ENCODE results near the gene DYRK1B. TPM values are rescaled to one million over a fixed set of nuclear protein-coding genes. Genes with fewer than 3 reads are reported as not detected.

Gene DYRK1B
- total RNA-seq, 2 experiments from 2014 or later: 13.8 to 14.2 TPM

DNA sequence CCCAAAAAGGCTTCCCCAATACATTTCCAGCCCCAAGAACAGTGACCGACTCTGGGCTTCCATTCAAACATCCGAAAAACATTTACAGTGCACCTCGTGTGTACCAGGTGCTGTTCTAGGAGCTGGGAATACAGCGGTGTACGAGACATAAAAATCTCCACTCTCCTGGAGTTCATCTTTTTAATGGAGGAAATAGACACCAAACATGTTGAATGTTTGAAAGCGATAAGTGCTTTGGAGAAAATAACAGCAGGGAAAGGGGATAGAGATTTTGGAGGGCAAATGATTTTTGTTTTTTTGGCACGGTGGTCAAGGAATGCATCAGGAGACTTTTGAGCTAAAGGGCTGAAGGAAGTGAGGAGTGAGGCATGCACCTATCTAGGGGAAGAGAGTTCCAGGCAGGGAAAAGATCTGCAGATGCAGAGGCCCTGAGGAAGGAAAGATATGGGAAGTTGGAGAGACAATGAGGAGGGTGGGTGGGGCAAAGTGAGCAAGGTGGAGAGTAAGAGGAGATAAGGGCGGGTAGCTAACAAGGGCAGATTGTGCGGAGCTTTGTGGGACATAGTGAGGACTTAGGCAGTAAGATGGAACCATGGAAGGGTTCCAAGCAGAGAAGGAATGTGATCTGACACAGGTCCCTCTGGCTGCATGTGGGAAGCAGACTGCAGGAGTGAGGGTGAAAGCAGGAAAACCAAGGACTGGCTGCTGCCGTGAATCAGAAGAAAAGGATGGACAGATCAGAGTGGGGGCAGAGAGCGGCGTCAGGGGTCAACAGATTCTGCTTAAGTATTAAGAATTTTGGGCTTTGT lies 12.9 kb upstream of the DYRK1B start:
- Mint-ChIP-seq H3K4me3 (peak overlapping the region; percentile 88), H3K36me3 (ENCODE audit: low read depth) (peaks cover 3% of the 10 kb centered on the region), H3K9me3 (no peaks in the 10 kb centered on the region), H3K27me3 (peaks cover 3% of the 10 kb centered on the region), H3K4me1 (peaks cover 42% of the 10 kb centered on the region), H3K27ac (peak overlapping the region; percentile 87)
- DNase-seq: no peak
- POLR2A ChIA-PET: interaction anchor here (0.6 to 5.8 kb wide), 9 partner anchors 8 to 243 kb away, joined by 3 to 62 read pairs (median 5); partner anchors contain the start of genes DYRK1B and PSMC4
- CTCF ChIA-PET: interaction anchor here (0.5 to 7.6 kb wide), 7 partner anchors 13 to 884 kb away, joined by 3 to 114 read pairs (median 3); partner anchors contain the start of genes DYRK1B and PSMC4

DNA sequence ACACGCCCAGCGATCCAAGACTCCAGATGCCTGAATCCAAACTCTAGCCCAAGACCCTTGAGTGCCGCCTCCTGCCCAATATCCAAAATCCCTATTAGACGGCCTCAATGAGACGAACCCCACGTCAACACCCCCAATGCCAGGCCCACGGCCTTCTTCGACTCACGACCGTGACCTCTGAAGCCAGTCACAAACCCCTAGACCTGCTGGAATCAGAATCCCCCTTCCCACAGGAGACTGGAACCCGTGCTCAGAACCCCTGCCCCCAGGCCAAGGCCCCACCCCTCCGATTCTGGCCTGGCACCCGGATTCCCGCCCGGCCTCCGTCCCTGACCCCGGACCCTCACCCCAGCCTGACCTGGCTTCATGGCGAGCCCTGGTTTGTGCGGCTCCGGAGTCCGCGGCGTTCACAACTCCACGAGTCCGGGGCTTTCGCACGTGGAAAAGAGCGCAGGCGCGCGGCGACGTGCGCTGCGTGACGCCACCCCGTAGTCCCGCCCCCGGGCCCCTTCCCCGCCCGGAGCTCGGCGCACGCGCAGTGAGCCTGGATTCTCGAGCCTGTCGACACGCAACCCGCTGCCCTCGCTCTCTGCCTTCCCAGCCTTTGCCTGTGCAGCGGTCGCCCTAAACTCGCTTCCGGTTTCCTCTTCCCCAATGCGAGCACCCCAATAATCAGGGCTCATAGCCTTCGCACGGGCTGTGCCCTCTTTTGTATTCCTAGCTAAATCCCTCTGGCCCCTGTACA lies 12.1 kb upstream of the DYRK1B start, which contains the start of gene FBL:
Gene FBL (minus strand): TSS at position 447 of the 745 bp plus-strand sequence. CDS start 79 bp downstream, at position 368.
- Mint-ChIP-seq H3K36me3 (ENCODE audit: low read depth) (peaks cover 3% of the 10 kb centered on the region), H3K27me3 (no peaks in the 10 kb centered on the region)
- peak; percentile 98 for DNase-seq

DNA sequence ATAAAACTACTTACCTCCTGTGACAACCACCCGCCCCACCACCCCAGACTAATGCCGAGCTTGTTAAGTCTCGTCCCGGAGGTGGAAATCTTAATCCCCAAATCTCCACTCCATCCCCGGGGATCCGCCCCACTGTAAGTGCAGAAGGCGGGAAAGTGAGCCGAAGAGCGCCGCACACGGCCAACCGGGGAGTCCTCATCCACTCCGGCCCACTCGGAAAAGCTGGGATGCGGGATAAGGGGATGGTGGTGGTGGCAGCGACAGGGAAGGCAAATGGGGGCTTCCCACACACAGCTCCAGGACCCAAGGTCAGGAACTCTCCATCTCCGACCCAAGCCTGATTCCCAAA lies 11.6 kb upstream of the DYRK1B start:
- H3K4me3 Mint-ChIP-seq: peak overlapping the region; percentile 88
- CTCF ChIA-PET: interaction anchor here (0.8 to 7.6 kb wide), 10 partner anchors 12 to 291 kb away, joined by 4 to 114 read pairs (median 14); partner anchors contain the start of genes DYRK1B and PSMC4
- peaks cover 51% of the 10 kb centered on the region for H3K4me1 Mint-ChIP-seq
- no peak for DNase-seq
- no peaks in the 10 kb centered on the region for H3K27me3 Mint-ChIP-seq
- H3K36me3 Mint-ChIP-seq (ENCODE audit: low read depth): peaks cover 3% of the 10 kb centered on the region
- peak overlapping the region; percentile 87 for H3K27ac Mint-ChIP-seq
- H3K9me3 Mint-ChIP-seq: no peaks in the 10 kb centered on the region
- POLR2A ChIA-PET: interaction anchor here (0.7 to 5.8 kb wide), 11 partner anchors 12 to 410 kb away, joined by 3 to 62 read pairs (median 5); partner anchors contain the start of genes DYRK1B, PSMC4, RPS16 and ZNF546

More for the DNA sequence above, 12.1 kb upstream of the DYRK1B start, which contains the start of gene FBL:
- Mint-ChIP-seq H3K4me1 (peaks cover 50% of the 10 kb centered on the region), H3K9me3 (no peaks in the 10 kb centered on the region), H3K4me3 (peak within 1 kb of the TSS; percentile 88), H3K27ac (peak within 1 kb of the TSS; percentile 87)
- POLR2A ChIA-PET: interaction anchor here (0.6 to 5.8 kb wide), 15 partner anchors 9 to 454 kb away, joined by 3 to 62 read pairs (median 5); partner anchors contain the start of genes DYRK1B, PSMC4, RPS16 and ZNF546
- CTCF ChIA-PET: interaction anchor here (0.5 to 7.6 kb wide), 11 partner anchors 13 to 883 kb away, joined by 3 to 114 read pairs (median 5); partner anchors contain the start of genes DYRK1B and PSMC4

DNA sequence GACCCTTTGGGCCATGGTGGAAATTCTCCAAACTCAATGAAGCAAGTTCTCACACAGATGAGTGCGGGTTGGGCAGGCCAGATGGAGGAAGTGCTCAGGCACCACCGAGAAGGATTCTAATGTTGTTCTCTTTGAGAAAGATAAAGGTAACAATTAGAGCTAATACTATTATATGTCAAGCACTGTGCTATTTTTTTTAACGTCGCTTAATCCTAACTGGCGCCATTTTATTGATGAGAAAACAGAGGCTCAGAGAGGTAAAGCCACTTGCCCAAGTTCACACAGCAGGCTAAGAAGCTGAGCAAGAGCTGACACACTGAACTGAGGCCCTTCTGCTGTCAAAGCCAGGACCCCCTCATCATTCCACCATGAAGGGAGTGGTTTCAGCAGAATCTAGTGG lies 11.2 kb upstream of the DYRK1B start:
- no peak for DNase-seq
- Mint-ChIP-seq H3K4me3 (peak overlapping the region; percentile 88), H3K36me3 (ENCODE audit: low read depth) (peaks cover 3% of the 10 kb centered on the region), H3K9me3 (no peaks in the 10 kb centered on the region), H3K27ac (peak overlapping the region; percentile 87), H3K4me1 (peaks cover 51% of the 10 kb centered on the region), H3K27me3 (no peaks in the 10 kb centered on the region)
- ChIA-PET CTCF (interaction anchor here (0.8 to 7.6 kb wide), 13 partner anchors 9 to 299 kb away, joined by 4 to 114 read pairs (median 6); partner anchors contain the start of genes DYRK1B and PSMC4), POLR2A (interaction anchor here (0.7 to 5.8 kb wide), 10 partner anchors 12 to 409 kb away, joined by 3 to 62 read pairs (median 5); partner anchors contain the start of genes DYRK1B, PSMC4, RPS16 and ZNF546)

DNA sequence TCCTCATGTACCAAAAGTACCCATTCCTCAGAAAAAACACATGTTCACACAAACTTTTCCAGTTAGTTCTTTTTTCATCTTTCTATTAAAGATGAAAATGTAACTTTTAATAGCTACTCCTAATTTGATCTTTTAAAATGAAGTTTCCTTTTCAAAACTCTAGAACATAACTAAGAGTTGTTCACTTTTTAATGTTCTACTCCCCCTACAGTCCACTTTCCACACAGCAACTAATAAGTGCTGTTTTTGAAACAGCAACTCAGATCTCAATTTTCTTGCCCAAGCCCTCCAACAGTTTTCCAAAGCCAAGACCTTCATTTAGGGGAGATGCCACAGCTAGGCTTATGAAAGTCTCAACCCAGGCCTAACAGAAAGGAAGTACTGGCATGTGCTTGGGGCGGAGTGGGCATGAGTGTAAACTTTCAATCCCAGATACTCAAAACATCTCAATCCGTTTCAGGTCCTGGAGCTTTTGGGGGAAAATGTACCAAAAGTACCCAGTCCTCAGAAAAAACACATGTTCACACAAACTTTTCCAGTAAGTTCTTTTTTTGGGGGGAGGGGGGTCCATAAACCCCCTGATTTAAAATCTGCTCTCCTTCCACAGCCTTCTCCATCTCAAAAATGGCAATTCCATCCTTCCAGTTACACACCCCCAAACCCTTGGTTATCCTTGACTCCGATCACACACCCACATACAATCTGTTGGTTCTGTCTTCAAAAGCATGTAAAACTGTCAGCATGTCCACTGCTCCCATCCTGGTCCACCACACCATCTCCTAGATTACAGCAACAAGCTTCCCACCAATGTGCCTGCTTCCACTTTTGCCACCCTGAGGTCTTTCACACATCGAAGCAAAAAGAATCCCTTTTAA lies 10.2 kb upstream of the DYRK1B start:
- H3K9me3 Mint-ChIP-seq: no peaks in the 10 kb centered on the region
- H3K27me3 Mint-ChIP-seq: no peaks in the 10 kb centered on the region
- peaks cover 51% of the 10 kb centered on the region for H3K4me1 Mint-ChIP-seq
- H3K36me3 Mint-ChIP-seq (ENCODE audit: low read depth): peaks cover 10% of the 10 kb centered on the region
- DNase-seq: no peak
- ChIA-PET CTCF (interaction anchor here (0.6 to 7.6 kb wide), 33 partner anchors 8 to 946 kb away, joined by 3 to 114 read pairs (median 5); partner anchors contain the start of genes DYRK1B, PSMC4 and ZNF546), POLR2A (interaction anchor here (0.7 to 5.8 kb wide), 7 partner anchors 9 to 408 kb away, joined by 3 to 62 read pairs (median 5); partner anchors contain the start of genes DYRK1B, PSMC4 and RPS16)
- H3K4me3 Mint-ChIP-seq: peak overlapping the region; percentile 88
- peak overlapping the region; percentile 87 for H3K27ac Mint-ChIP-seq

DNA sequence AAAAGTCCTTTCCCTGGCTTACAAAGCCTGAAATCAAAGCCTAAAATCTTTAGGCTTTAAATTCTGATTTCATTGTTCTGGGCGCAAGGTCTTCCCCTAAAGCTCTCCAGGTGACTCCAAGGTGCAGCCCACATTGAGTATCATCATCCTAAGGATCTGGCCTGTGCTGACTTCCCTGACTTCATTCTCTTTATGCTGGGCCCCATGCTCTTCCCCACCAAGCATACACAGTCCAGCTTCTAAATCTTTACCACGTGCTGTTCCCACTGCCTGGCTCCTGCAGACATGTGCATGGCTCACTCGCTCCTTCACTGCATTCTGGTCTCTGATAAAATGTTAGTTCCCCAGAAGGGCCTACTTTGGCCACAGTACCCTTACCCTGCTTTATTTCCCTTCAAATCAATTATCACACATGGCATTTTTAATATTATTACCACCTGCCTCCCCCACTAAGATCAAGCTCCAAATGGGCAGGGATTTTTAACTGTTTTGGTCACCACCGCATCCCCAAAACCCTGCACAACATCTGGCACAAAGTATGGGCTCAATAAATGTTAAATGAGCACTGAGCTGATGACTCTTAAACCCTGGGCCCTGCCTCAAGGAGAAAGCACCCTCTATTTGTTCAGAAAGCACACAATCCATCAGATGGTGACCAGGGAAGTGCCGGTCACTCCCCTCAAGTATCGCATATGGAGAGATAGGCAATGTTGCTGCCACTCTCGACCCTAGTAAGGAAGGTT lies 8.9 kb upstream of the DYRK1B start:
- ChIA-PET POLR2A (interaction anchor here (0.6 to 5.8 kb wide), 9 partner anchors 7 to 444 kb away, joined by 3 to 62 read pairs (median 4); partner anchors contain the start of genes DYRK1B, PSMC4 and SUPT5H), CTCF (interaction anchor here (0.6 to 7.6 kb wide), 23 partner anchors 9 to 441 kb away, joined by 3 to 114 read pairs (median 5); partner anchors contain the start of genes DYRK1B and PSMC4)
- no peak for DNase-seq
- Mint-ChIP-seq H3K4me3 (peak overlapping the region; percentile 51), H3K27me3 (no peaks in the 10 kb centered on the region), H3K36me3 (ENCODE audit: low read depth) (peaks cover 19% of the 10 kb centered on the region), H3K4me1 (peaks cover 51% of the 10 kb centered on the region), H3K27ac (peak overlapping the region; percentile 80), H3K9me3 (no peaks in the 10 kb centered on the region)

DNA sequence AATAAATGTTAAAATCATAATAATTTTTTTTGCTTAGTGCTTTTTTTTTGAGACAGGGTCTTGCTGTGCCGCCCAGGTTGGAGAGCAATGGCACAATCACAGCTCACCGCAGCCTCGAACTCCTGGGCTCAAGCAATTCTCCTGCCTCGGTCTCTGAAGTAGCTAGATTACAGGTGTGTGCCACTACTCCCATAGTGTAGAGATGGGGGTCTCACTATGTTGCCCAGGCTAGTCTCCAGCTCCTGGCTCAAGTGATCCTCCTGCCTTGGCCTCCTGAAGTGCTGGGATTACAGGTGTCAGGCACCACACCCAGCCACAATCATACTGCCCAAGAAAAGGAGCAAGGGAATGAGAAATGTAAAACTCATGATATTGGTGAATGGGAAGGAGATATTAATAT lies 7.1 kb upstream of the DYRK1B start:
- Mint-ChIP-seq H3K27ac (no peak overlapping the region), H3K9me3 (no peaks in the 10 kb centered on the region), H3K4me3 (no peak overlapping the region), H3K36me3 (ENCODE audit: low read depth) (peaks cover 36% of the 10 kb centered on the region), H3K27me3 (no peaks in the 10 kb centered on the region), H3K4me1 (peaks cover 39% of the 10 kb centered on the region)
- ChIA-PET CTCF (interaction anchor here (1.3 to 7.6 kb wide), 4 partner anchors 41 to 129 kb away, joined by 3 to 114 read pairs (median 28); partner anchors contain the start of gene PSMC4), POLR2A (interaction anchor here (0.6 kb wide), 1 partner anchor 48 kb away, joined by 3 read pairs; no protein-coding TSS in a partner anchor)
- DNase-seq: no peak

DNA sequence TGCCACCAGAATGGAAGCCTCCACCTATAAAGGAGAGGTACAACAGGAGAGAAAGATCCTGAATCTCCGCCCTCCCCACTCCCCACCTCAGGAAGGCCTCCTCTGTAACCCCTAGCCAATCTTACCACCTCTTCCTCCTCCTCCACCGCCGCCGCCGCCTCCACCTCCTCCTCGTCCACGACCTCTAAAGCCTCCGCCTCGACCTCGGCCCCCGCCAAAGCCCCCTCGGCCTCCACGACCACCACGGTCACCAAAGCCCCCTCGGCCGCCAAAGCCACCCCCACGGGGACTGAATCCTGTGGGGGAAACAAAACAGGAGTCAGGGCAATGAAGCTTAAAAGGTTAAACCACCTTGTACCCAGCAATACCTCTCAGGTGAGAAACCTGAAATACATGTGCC lies 6.5 kb upstream of the DYRK1B start:
- CTCF ChIA-PET: interaction anchor here (4.2 to 7.6 kb wide), 2 partner anchors 49 to 129 kb away, joined by 25 to 114 read pairs; partner anchors contain the start of gene PSMC4
- H3K9me3 Mint-ChIP-seq: no peaks in the 10 kb centered on the region
- POLR2A ChIA-PET: interaction anchor here (0.6 kb wide), 1 partner anchor 48 kb away, joined by 3 read pairs; no protein-coding TSS in a partner anchor

DNA sequence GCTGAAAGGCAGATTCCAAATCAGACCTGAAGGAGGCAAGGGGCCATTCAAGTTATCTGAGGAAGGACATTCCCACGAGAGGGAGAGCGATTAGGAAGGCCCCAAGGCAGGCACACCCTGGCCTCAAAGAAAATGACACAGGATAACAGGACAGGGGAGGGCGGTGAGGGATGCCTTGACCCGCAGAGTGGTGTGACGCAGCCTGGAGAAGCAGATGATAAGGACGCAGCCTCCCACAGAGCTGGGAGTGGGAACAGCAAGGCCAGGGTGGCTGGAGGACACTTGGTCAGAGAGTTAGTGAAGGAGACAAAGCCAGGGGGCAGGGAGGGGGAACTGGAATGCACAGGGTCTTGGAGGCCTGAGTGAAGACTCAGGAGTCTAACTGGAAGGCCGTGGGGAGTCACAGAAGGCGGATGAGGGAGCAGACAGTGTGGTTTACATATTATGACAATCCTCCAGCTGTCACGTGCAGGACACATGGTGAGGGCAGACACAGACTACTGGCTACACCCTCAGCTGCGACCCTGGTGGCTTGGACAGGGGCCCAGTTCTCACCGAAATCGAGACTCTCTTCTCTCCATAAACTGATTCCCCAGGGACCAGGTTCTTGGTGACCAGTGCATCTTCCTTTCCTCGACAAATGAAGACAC lies 5.8 kb upstream of the DYRK1B start:
- peaks cover 35% of the 10 kb centered on the region for H3K4me1 Mint-ChIP-seq
- CTCF ChIA-PET: interaction anchor here (4.2 kb wide), 1 partner anchor 130 kb away, joined by 25 read pairs; the partner anchor contains the start of gene PSMC4
- H3K36me3 Mint-ChIP-seq (ENCODE audit: low read depth): peaks cover 36% of the 10 kb centered on the region
- H3K27me3 Mint-ChIP-seq: no peaks in the 10 kb centered on the region
- no peak overlapping the region for H3K4me3 Mint-ChIP-seq
- no peaks in the 10 kb centered on the region for H3K9me3 Mint-ChIP-seq
- no peak overlapping the region for H3K27ac Mint-ChIP-seq
- no peak for DNase-seq
- POLR2A ChIA-PET: no interaction called here

More for the DNA sequence above, 6.5 kb upstream of the DYRK1B start:
- H3K36me3 Mint-ChIP-seq (ENCODE audit: low read depth): peaks cover 36% of the 10 kb centered on the region
- no peaks in the 10 kb centered on the region for H3K27me3 Mint-ChIP-seq
- DNase-seq: no peak
- H3K4me3 Mint-ChIP-seq: no peak overlapping the region
- H3K27ac Mint-ChIP-seq: no peak overlapping the region
- peaks cover 39% of the 10 kb centered on the region for H3K4me1 Mint-ChIP-seq

DNA sequence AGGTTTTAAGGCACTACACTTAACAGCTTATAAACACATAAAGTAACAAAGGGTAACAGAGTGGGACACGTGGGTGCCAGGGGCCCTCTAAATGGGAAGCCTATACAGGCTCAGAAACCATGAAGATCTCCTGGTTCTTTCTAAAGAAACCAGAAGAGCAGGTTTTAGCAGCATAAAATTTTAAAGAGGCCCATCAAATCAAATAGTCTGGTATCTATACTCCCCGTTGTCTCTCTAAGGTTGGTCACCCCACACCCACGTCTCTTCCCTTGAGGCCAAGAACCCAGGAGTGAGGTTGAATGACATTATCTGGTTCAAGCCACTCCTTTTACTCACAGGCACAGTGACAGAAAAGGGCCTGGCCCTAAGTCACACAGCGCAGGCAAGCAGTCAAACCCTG lies 4.6 kb upstream of the DYRK1B start:
- DNase-seq: no peak
- Mint-ChIP-seq H3K4me3 (no peak overlapping the region), H3K9me3 (no peaks in the 10 kb centered on the region), H3K27ac (no peak overlapping the region), H3K4me1 (peaks cover 31% of the 10 kb centered on the region), H3K27me3 (no peaks in the 10 kb centered on the region), H3K36me3 (ENCODE audit: low read depth) (peaks cover 41% of the 10 kb centered on the region)
- ChIA-PET CTCF (interaction anchor here (0.6 to 0.7 kb wide), 2 partner anchors 46 to 491 kb away, joined by 3 to 4 read pairs; no protein-coding TSS in a partner anchor), POLR2A (no interaction called here)
